GM12878 (cell line): ENCODE results near the gene MAML2. TPM values are rescaled to one million over a fixed set of nuclear protein-coding genes. Genes with fewer than 3 reads are reported as not detected.

Experiments
- BCL11A ChIP-seq: IDR thresholded peaks from 2 replicates; pipeline ENCODE4 v1.6.1; 2011; ENCODE audit warnings: low read depth, low read length
- CBFB ChIP-seq: IDR thresholded peaks from 2 replicates; pipeline ENCODE4 v1.6.1; 2016; ENCODE audit warnings: antibody characterized with exemption, low read depth
- CBX5 ChIP-seq: sonication (generic); IDR thresholded peaks from 2 replicates; pipeline ENCODE4 v1.6.1; 2016; ENCODE audit warnings: low read depth, moderate library complexity, mild to moderate bottlenecking, inconsistent platforms
- EP300 ChIP-seq, 2 experiments: fragments of 150-350 bp in 1 of 2; IDR thresholded peaks; 2 replicates each; pipeline ENCODE4 v1.6.1; 2011 to 2012; ENCODE audit warnings: low read depth in 2 of 2, low read length in 2 of 2, borderline replicate concordance in 1 of 2, improper control_type of control experiment in 1 of 2, inconsistent platforms in 1 of 2; ENCODE audit not compliant: control insufficient read depth in 1 of 2
- ETV6 ChIP-seq, 2 experiments: fragments of 450-650 bp in 1 of 2; IDR thresholded peaks in 1 of 2; conservative IDR thresholded peaks in 1 of 2; 2 replicates each; pipeline ENCODE4 v1.6.1; 2014; ENCODE audit warnings: antibody characterized with exemption in 1 of 2, borderline replicate concordance in 1 of 2, low read depth in 1 of 2, mild to moderate bottlenecking in 1 of 2, moderate library complexity in 1 of 2
- IKZF1 ChIP-seq: fragments of 450-650 bp; conservative IDR thresholded peaks from 2 replicates; pipeline ENCODE4 v1.6.1; 2017; ENCODE audit warnings: antibody characterized with exemption, mild to moderate bottlenecking
- IKZF2 ChIP-seq, 2 experiments: fragments of 450-650 bp; IDR thresholded peaks; 2 replicates each; pipeline ENCODE4 v1.6.1; 2017; ENCODE audit warnings: mild to moderate bottlenecking in 2 of 2, moderate library complexity in 2 of 2
- IRF4 ChIP-seq: IDR thresholded peaks from 2 replicates; pipeline ENCODE4 v1.6.1; 2011; ENCODE audit warnings: low read depth, low read length
- MEF2A ChIP-seq: IDR thresholded peaks from 2 replicates; pipeline ENCODE4 v1.6.1; 2011; ENCODE audit warnings: low read depth, mild to moderate bottlenecking, low read length, moderate library complexity; ENCODE audit not compliant: insufficient read depth
- MTA3 ChIP-seq: IDR thresholded peaks from 2 replicates; pipeline ENCODE4 v1.6.1; 2012; ENCODE audit warnings: low read length, inconsistent platforms, borderline replicate concordance
- MXI1 ChIP-seq: fragments of 150-350 bp; IDR thresholded peaks from 2 replicates; pipeline ENCODE4 v1.6.1; 2011; ENCODE audit warnings: low read depth, mild to moderate bottlenecking, inconsistent platforms, low read length, improper control_type of control experiment
- MYB ChIP-seq: fragments of 150-350 bp; IDR thresholded peaks from 2 replicates; pipeline ENCODE4 v1.6.1; 2014; ENCODE audit warnings: mild to moderate bottlenecking, low read depth, low read length, borderline replicate concordance
- NBN ChIP-seq: fragments of 450-650 bp; IDR thresholded peaks from 2 replicates; pipeline ENCODE4 v1.6.1; 2016
- NFIC ChIP-seq: IDR thresholded peaks from 2 replicates; pipeline ENCODE4 v1.6.1; 2012; ENCODE audit warnings: low read depth, mild to moderate bottlenecking, inconsistent platforms, low read length, moderate library complexity
- NR2C1 ChIP-seq: fragments of 450-650 bp; IDR thresholded peaks from 2 replicates; pipeline ENCODE4 v1.6.1; 2017; ENCODE audit warnings: antibody characterized with exemption, mild to moderate bottlenecking, moderate library complexity
- NR2C2 ChIP-seq: IDR thresholded peaks from 2 replicates; pipeline ENCODE4 v1.6.1; 2011; ENCODE audit warnings: borderline replicate concordance, low read depth; ENCODE audit not compliant: control insufficient read depth, insufficient read length
- RUNX3 ChIP-seq: IDR thresholded peaks from 2 replicates; pipeline ENCODE4 v1.6.1; 2012; ENCODE audit warnings: low read length, inconsistent platforms
- SMAD1 ChIP-seq: fragments of 450-650 bp; IDR thresholded peaks from 2 replicates; pipeline ENCODE4 v1.6.1; 2018; ENCODE audit warnings: mild to moderate bottlenecking, low read depth; ENCODE audit not compliant: partially characterized antibody
- SMARCA5 ChIP-seq: fragments of 450-650 bp; IDR thresholded peaks from 2 replicates; pipeline ENCODE4 v1.6.1; 2017; ENCODE audit warnings: mild to moderate bottlenecking
- ZBED1 ChIP-seq: IDR thresholded peaks from 2 replicates; pipeline ENCODE4 v1.6.1; 2016; ENCODE audit warnings: borderline replicate concordance
- ZNF384 ChIP-seq: IDR thresholded peaks from 2 replicates; pipeline ENCODE4 v1.6.1; 2012; ENCODE audit warnings: low read depth, mild to moderate bottlenecking, low read length, improper control_type of control experiment, borderline replicate concordance
- ZSCAN29 ChIP-seq: fragments of 450-650 bp; IDR thresholded peaks from 2 replicates; pipeline ENCODE4 v1.6.1; 2017; ENCODE audit warnings: mild to moderate bottlenecking, moderate library complexity
- polyA plus RNA-seq, 11 experiments: library from polyadenylated mRNA; depleted of rRNA in 4 of 11; unstranded in 6 of 11; stranded (reverse) in 5 of 11; fragments of >200 nt; fragmentation: Nextera tagmentation in 4 of 11; fragmentation: Illumina TruSeq in 1 of 11; extraction: Ambion mirVana in 4 of 11; extraction: Trizol in 1 of 11; gene quantifications; 1 replicate in 1 of 11; 2 replicates in 10 of 11; pipeline versions ENCODE4 v1.2.1 to v1.2.3, GENCODE V29; 2011 to 2016; ENCODE audit warnings: inconsistent platforms in 2 of 11, missing spikeins in 2 of 11, low read depth in 1 of 11
- total RNA-seq, 4 experiments: library from RNA; depleted of rRNA in 3 of 4; stranded (reverse); fragments of >200 nt in 3 of 4; fragmentation: Illumina TruSeq in 1 of 4; extraction: Trizol in 1 of 4; gene quantifications; 2 replicates each; pipeline versions ENCODE4 v1.2.1 to v1.2.3, GENCODE V29; 2013 to 2021
- TF ChIP-seq, protein P1 (sequence below): IDR thresholded peaks from 2 replicates; pipeline ENCODE4 v1.6.1; 2012; ENCODE audit warnings: low read depth, low read length, improper control_type of control experiment
- TF ChIP-seq, protein P2 (sequence below): fragments of 450-650 bp; IDR thresholded peaks from 2 replicates; pipeline ENCODE4 v1.6.1; 2016; ENCODE audit warnings: mild to moderate bottlenecking
- TF ChIP-seq, protein P3 (sequence below): IDR thresholded peaks from 2 replicates; pipeline ENCODE4 v1.6.1; 2011; ENCODE audit warnings: borderline replicate concordance, low read depth, mild to moderate bottlenecking, moderate library complexity, low read length; ENCODE audit not compliant: insufficient read depth, poor library complexity, severe bottlenecking
- TF ChIP-seq, protein P4 (sequence below): fragments of 450-650 bp; IDR thresholded peaks from 2 replicates; pipeline ENCODE4 v1.6.1; 2017; ENCODE audit warnings: mild to moderate bottlenecking, low read depth, inconsistent platforms; ENCODE audit not compliant: poor library complexity, severe bottlenecking

The MAML2 gene
- total and polyA plus RNA-seq, 10 of the 15 experiments (the other 5 are each of a cell fraction or from before 2014, with no cell fraction given), result 2.5 to 15.1 (median 12.0) TPM

DNA sequence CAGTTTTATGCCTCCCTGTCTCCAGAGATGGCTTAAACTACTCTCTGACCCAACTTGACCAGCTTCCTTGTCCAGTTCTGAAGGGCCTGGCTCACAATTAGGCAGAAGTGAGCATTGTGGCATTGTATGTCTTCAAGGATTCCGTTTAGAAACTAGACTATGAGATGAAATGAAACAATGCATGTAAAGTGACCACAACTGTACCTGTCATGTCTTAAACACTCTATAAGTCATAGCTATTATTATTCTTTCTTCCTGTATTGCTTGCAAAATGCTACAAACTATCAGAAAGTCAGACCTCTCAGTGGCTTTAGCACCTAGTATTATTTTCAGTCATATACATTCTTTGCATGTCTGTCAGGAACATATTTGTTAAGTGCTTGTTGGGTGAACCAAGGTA lies 291.2 kb downstream of the MAML2 start (continued):
- TF ChIP-seq ZNF384, result no peak
- no peak for TF ChIP-seq SMARCA5
- TF ChIP-seq NFIC, result peak; percentile 96
- TF ChIP-seq CBX5, result 0 out of 2 replicates have a peak, but pooled peaks have one; percentile 49
- TF ChIP-seq, protein P1, sequence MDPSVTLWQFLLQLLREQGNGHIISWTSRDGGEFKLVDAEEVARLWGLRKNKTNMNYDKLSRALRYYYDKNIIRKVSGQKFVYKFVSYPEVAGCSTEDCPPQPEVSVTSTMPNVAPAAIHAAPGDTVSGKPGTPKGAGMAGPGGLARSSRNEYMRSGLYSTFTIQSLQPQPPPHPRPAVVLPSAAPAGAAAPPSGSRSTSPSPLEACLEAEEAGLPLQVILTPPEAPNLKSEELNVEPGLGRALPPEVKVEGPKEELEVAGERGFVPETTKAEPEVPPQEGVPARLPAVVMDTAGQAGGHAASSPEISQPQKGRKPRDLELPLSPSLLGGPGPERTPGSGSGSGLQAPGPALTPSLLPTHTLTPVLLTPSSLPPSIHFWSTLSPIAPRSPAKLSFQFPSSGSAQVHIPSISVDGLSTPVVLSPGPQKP, result no peak
- no peak for TF ChIP-seq MYB
- TF ChIP-seq MXI1, result peak; percentile 71; the same call in 1 of the 2 replicates
- TF ChIP-seq, protein P2, sequence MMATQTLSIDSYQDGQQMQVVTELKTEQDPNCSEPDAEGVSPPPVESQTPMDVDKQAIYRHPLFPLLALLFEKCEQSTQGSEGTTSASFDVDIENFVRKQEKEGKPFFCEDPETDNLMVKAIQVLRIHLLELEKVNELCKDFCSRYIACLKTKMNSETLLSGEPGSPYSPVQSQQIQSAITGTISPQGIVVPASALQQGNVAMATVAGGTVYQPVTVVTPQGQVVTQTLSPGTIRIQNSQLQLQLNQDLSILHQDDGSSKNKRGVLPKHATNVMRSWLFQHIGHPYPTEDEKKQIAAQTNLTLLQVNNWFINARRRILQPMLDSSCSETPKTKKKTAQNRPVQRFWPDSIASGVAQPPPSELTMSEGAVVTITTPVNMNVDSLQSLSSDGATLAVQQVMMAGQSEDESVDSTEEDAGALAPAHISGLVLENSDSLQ, result peak; percentile 86
- TF ChIP-seq ZSCAN29, result no peak
- TF ChIP-seq SMAD1, result peak; percentile 83
- TF ChIP-seq NR2C1, result no peak
- TF ChIP-seq, protein P3, sequence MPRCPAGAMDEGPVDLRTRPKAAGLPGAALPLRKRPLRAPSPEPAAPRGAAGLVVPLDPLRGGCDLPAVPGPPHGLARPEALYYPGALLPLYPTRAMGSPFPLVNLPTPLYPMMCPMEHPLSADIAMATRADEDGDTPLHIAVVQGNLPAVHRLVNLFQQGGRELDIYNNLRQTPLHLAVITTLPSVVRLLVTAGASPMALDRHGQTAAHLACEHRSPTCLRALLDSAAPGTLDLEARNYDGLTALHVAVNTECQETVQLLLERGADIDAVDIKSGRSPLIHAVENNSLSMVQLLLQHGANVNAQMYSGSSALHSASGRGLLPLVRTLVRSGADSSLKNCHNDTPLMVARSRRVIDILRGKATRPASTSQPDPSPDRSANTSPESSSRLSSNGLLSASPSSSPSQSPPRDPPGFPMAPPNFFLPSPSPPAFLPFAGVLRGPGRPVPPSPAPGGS, result peak; percentile 41
- TF ChIP-seq EP300 (IDR thresholded peaks at IDR 0.05; ENCODE audit: borderline replicate concordance in 1 of 2, control insufficient read depth in 1 of 2, low read depth in 2 of 2, low read length in 2 of 2), result peak; percentile 86 to 91
- peak; percentile 62; the same call in 1 of the 2 replicates for TF ChIP-seq IKZF1
- TF ChIP-seq NBN, result 0 out of 2 replicates have a peak, but pooled peaks have one; percentile 61
- TF ChIP-seq BCL11A, result peak; percentile 77
- peak; percentile 80; the same call in 1 of the 2 replicates for TF ChIP-seq IRF4
- peak; percentile 98 for TF ChIP-seq RUNX3
- peak; percentile 92; the same call in 1 of the 2 replicates for TF ChIP-seq MTA3
- peak; percentile 87; the same call in 1 of the 2 replicates for TF ChIP-seq ZBED1
- peak; percentile 85 to 86; a peak in 3 of 4 replicates for TF ChIP-seq IKZF2 (IDR thresholded peaks at IDR 0.05)
- TF ChIP-seq, protein P4, sequence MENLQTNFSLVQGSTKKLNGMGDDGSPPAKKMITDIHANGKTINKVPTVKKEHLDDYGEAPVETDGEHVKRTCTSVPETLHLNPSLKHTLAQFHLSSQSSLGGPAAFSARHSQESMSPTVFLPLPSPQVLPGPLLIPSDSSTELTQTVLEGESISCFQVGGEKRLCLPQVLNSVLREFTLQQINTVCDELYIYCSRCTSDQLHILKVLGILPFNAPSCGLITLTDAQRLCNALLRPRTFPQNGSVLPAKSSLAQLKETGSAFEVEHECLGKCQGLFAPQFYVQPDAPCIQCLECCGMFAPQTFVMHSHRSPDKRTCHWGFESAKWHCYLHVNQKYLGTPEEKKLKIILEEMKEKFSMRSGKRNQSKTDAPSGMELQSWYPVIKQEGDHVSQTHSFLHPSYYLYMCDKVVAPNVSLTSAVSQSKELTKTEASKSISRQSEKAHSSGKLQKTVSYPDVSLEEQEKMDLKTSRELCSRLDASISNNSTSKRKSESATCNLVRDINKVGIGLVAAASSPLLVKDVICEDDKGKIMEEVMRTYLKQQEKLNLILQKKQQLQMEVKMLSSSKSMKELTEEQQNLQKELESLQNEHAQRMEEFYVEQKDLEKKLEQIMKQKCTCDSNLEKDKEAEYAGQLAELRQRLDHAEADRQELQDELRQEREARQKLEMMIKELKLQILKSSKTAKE, result peak; percentile 100
- no peak for TF ChIP-seq NR2C2
- TF ChIP-seq ETV6 (conservative IDR thresholded peaks at IDR 0.05 in 1 of 2, IDR thresholded peaks at IDR 0.05 in 1 of 2; ENCODE audit: borderline replicate concordance in 1 of 2, low read depth in 1 of 2), result peak in 1 of 2 experiments; percentile 92; a peak in 2 of 4 replicates
- peak; percentile 82; the same call in 1 of the 2 replicates for TF ChIP-seq CBFB
- TF ChIP-seq MEF2A, result peak; percentile 66
